Measurements from ENCODE around the gene CUL2. TPM values are rescaled to one million over a fixed set of nuclear protein-coding genes. Genes with fewer than 3 reads are reported as not detected.

The CUL2 gene
- 27.9 and 32.1 TPM in 2 replicates for total RNA-seq

DNA sequence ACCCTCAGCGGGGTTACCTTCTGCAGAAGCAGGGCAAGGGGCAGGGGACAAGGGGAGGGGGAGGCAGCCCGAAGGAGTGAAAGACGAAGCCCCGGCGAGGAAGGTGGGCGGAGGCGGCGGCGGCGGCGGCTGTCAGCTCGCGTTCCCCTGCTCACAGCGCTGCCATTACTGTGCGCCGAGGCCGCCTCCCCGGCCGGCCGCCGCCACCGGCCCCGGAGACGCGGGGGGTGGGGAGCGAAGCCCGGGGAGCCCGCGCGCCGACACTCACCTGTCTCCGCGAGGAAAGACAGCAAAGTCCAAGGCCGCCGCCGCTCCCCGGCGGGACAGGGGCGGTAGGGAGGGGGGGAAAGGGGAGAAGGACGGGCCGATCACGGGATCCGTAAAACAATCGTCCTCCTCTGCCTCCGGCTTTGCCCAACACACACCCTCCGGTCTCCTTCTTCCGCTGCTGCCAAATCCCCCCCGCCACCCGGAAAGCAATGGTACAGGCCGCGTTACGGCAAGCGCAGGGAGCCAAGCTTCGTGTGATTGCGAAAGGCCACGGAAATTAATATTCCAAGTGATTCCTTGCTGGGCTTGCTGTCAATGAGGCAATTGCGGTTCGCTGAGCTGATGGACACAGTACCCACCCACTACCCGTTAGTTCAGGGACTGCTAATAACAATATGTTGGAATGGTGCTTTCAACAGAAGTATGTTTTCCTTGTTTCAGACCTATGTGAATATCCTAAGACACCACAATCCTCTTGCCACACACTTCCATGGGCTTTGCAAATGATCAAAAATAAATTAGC lies at the start of gene CUL2:
CUL2 (minus strand) TSS at position 180 of the 793 bp plus-strand sequence. CDS start 19,024 bp downstream, outside the sequence.

DNA sequence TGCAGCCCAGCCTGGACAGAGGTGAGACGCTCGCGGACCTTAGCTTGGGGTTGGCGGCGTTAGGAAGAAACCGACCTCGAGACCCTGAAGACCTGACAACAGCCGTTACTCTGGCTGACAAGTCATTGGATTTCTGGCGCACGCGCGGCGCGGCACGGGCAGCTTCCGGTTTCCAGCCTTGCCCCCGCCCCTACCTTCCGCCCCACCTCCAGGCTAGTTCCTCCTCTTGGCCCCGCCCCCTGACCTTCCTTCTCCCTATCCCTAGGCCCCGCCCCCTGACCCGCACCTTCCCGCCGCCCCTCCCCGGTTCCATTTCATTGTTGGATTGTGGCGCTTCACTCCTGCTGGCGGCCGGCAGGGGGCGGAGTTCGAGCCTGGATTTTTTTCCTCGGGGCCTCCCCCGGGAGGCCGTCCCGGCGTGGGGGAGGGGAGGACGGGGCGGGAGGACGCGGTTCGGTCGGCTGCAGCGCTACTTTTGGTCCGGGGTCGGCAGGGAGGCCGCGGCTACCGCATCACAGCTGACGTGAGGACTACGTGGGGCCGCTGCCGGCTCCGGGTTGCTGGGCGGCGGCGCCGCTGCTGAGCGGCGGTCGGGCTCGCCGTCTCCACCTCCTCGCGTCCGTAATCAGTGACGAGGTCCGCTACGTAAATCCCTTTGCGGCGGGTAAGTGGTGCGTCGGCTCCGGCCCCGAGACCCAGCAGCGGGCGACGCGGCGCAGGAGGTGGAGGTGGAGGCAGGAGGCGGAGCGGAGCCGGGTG lies 36.6 kb upstream of the CUL2 start, which contains the start of gene CREM:
CREM (plus strand) TSS at position 317 of the 759 bp plus-strand sequence. CDS start 10,990 bp downstream, outside the sequence.

Other genes starting within 250 kb of the CUL2 start
- 52.0 and 72.3 TPM in 2 replicates for gene CREM, start 36.5 kb upstream of the CUL2 start, total RNA-seq
- gene CCNY, start 246.2 kb upstream of the CUL2 start, total RNA-seq = 59.8 and 69.6 TPM in 2 replicates